Kidney epithelial cell (primary cell): ENCODE results near the gene CRABP1. TPM values are rescaled to one million over a fixed set of nuclear protein-coding genes. Genes with fewer than 3 reads are reported as not detected.

ENCODE experiments used
- DNase-seq: peaks from one replicate; pipeline ENCODE4 v3.0.0-alpha.2; 2010; ENCODE audit warnings: low read depth
- H3K27me3 ChIP-seq: 2 replicates; pipeline ENCODE4 v1.6.0; 2011; ENCODE audit warnings: low read length; ENCODE audit not compliant: control insufficient read depth, insufficient read depth
- H3K36me3 ChIP-seq: 2 replicates; pipeline ENCODE4 v1.5.1; 2011; ENCODE audit warnings: low read length; ENCODE audit not compliant: control insufficient read depth, insufficient read depth
- H3K4me3 ChIP-seq: 2 replicates; pipeline ENCODE4 v1.5.1; 2011; ENCODE audit warnings: low read depth, mild to moderate bottlenecking, control low read depth, low read length
- total RNA-seq: library from RNA; depleted of rRNA; stranded (reverse); fragments of >200 nt; gene quantifications from 2 replicates; pipeline ENCODE4 v1.2.3, GENCODE V29; 2015
- TF ChIP-seq, protein P1 (sequence below): IDR thresholded peaks from 2 replicates; pipeline ENCODE4 v1.5.1; 2011; ENCODE audit warnings: mild to moderate bottlenecking, moderate library complexity, low read length, control low read depth, inconsistent platforms; ENCODE audit not compliant: insufficient read depth, poor library complexity, severe bottlenecking

Gene CRABP1
- total RNA-seq, 1 donor from 2014 or later = not detected

- TF ChIP-seq, protein P1, sequence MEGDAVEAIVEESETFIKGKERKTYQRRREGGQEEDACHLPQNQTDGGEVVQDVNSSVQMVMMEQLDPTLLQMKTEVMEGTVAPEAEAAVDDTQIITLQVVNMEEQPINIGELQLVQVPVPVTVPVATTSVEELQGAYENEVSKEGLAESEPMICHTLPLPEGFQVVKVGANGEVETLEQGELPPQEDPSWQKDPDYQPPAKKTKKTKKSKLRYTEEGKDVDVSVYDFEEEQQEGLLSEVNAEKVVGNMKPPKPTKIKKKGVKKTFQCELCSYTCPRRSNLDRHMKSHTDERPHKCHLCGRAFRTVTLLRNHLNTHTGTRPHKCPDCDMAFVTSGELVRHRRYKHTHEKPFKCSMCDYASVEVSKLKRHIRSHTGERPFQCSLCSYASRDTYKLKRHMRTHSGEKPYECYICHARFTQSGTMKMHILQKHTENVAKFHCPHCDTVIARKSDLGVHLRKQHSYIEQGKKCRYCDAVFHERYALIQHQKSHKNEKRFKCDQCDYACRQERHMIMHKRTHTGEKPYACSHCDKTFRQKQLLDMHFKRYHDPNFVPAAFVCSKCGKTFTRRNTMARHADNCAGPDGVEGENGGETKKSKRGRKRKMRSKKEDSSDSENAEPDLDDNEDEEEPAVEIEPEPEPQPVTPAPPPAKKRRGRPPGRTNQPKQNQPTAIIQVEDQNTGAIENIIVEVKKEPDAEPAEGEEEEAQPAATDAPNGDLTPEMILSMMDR = no peak
- H3K27me3 ChIP-seq = peaks cover 9% of the 10 kb centered on the region
- H3K4me3 ChIP-seq = no peak overlapping the region
- no peak for DNase-seq
- no peaks in the 10 kb centered on the region for H3K36me3 ChIP-seq
These were observed 47.3 kb downstream of the CRABP1 start for GRCh38 chr15:78387246-78388037.

GRCh38 chr15:78388865-78389264 lies 48.7 kb downstream of the CRABP1 start:
- no peak for DNase-seq
- Histone ChIP-seq H3K4me3 (no peak overlapping the region), H3K27me3 (peaks cover 9% of the 10 kb centered on the region), H3K36me3 (no peaks in the 10 kb centered on the region)
- TF ChIP-seq, protein P1 = no peak

GRCh38 chr15:78389322-78389721 lies 49.2 kb downstream of the CRABP1 start:
- DNase-seq = no peak
- Histone ChIP-seq H3K36me3 (no peaks in the 10 kb centered on the region), H3K4me3 (no peak overlapping the region), H3K27me3 (peaks cover 7% of the 10 kb centered on the region)
- TF ChIP-seq, protein P1 = no peak

DNA sequence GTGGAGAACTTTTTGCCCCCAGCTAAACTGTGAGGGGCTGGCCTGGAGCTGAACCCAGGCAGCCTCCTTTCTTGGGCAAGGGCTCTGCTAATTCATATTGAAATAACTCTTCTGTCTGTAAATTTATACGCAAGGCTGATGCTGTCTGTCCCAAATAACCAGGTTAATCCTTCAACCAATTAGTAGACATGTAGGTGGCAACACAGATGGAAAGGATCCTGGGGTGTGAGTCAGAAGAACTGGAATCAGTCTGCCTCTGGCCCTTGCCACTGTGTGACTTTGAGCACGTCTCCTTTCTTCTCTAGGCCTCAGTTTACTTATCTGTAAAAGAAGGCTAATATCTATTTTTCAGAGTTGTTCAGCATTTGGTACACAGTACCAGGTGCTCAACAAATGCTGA lies 49.6 kb downstream of the CRABP1 start:
- H3K27me3 ChIP-seq = peaks cover 5% of the 10 kb centered on the region
- TF ChIP-seq, protein P1 = no peak
- DNase-seq = no peak
- no peaks in the 10 kb centered on the region for H3K36me3 ChIP-seq
- no peak overlapping the region for H3K4me3 ChIP-seq

DNA sequence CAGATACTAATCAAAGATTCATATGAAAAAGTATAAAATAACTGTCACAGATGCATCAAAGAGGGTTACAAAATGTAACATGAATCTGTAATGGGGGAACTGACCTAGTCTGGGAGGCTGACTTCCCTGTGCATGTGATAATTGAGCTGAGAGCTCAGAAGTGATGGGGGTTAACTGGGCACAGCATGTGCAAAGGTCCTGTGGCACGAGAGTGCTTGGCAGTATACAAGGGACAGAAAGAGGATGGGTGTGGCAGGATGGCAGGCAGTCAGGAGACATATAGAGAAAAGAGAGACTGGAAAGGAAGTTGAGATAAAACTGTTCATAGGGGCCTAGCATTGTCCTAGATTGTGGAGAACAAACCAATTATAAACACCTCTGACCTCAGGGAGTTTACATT lies 50.1 kb downstream of the CRABP1 start:
- H3K27me3 ChIP-seq = peaks cover 7% of the 10 kb centered on the region
- no peaks in the 10 kb centered on the region for H3K36me3 ChIP-seq
- TF ChIP-seq, protein P1 = no peak
- no peak overlapping the region for H3K4me3 ChIP-seq
- DNase-seq = no peak

DNA sequence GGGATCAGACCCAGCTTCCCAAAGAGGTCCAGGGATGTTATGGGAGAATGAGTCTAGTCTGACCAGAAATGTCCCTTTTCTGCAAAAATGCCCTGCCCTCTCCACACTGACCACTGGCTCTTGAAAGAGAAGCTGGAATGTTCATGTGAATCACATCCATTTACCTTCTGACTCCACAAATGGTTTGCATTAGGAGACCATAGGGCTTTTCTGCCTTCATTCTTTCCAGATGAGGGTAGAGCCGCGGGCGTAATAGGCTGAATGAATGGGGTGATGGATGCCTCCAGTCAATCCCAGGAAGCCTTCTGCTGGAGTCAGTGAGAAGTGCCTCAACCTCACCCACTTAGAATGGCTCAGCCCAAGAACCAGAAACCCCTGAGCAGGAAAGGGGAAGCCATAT lies 50.7 kb downstream of the CRABP1 start:
- Histone ChIP-seq H3K36me3 (no peaks in the 10 kb centered on the region), H3K4me3 (no peak overlapping the region), H3K27me3 (peaks cover 7% of the 10 kb centered on the region)
- DNase-seq = no peak
- TF ChIP-seq, protein P1 = no peak
